Cortex of kidney (tissue), 1 donor: ENCODE measurements around the gene ESPN.
"Not testable (repeated sequence)": the region's sequence is repeated elsewhere in the genome, so short reads cannot be mapped to it uniquely, and the experiment has no call there.

Experiments used
- DNase-seq: peaks from one replicate; lab custom pipeline; 2025; lab: John Stamatoyannopoulos, UW

The ESPN gene

DNA sequence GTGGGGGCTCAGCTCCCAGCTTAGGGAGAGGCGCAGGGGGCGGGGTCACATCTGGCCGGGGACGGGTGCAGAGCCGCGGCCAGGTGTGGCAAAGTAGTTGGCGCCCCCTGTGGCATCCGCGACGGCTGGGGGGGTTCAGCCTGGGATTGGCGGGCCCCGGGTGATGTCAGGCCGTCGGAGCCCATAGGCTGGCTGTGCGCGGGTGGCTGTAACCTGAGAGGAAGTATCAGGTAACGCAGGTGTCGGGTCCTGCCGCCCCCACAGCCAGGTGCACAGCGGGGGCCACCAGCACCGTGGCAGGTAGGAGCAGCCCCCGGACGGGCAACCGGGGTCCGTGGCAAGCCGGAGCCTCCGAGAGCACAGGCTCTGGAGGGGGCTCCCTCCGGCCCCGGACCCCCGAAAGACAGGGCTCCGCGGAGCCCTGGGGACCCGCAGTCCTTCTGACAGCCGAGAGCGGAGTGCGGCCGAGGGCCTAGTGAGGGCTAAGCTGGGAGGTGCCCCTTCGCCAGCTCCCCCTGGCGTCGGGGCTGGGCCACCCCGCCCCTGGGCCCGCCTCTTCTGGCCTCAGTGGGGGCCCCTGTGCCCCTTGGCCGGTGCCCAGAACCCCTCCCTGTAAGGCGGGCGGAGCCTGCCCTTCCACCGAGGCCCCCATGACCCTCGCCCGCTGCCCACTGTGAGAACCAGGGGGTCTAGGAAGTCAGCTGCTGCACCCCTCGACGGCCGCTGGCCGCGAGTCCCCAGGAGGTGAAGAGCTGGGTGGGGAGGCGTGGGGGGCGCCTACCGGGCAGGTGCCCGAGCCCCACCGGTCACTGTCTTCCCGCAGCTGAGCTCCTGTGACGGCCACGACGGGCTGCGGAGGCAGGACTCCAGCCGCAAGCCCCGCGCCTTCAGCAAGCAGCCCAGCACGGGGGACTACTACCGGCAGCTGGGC is 23.5 kb downstream of the ESPN start:
- DNase-seq = no peak

- no peak for DNase-seq
Measured at GRCh38 chr1:6448749-6449631, 24.4 kb downstream of the ESPN start.

GRCh38 chr1:6450005-6450450 is 25.5 kb downstream of the ESPN start:
- no peak for DNase-seq

DNA sequence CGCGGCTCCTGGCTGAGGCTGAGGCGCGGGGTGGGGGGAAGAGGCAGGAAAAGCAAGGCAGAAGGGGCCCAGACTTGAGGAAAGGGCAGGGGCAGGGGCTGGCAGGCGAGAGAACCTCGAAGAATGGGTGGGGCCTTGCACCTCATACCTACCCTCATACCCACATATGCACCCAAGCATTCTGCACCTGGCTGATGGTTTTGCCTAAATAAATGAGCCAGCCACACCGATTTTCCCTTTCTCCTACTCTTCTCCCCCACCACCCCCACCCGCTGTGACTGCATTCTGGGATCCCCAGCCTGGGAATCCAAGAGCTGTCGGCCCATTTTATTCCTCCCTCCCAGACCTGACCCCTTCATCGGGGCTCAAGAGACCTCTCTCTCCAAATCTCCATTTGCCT is 25.9 kb downstream of the ESPN start:
- not testable (repeated sequence) for DNase-seq

GRCh38 chr1:6450943-6451373 is 26.4 kb downstream of the ESPN start:
- DNase-seq = no peak

DNA sequence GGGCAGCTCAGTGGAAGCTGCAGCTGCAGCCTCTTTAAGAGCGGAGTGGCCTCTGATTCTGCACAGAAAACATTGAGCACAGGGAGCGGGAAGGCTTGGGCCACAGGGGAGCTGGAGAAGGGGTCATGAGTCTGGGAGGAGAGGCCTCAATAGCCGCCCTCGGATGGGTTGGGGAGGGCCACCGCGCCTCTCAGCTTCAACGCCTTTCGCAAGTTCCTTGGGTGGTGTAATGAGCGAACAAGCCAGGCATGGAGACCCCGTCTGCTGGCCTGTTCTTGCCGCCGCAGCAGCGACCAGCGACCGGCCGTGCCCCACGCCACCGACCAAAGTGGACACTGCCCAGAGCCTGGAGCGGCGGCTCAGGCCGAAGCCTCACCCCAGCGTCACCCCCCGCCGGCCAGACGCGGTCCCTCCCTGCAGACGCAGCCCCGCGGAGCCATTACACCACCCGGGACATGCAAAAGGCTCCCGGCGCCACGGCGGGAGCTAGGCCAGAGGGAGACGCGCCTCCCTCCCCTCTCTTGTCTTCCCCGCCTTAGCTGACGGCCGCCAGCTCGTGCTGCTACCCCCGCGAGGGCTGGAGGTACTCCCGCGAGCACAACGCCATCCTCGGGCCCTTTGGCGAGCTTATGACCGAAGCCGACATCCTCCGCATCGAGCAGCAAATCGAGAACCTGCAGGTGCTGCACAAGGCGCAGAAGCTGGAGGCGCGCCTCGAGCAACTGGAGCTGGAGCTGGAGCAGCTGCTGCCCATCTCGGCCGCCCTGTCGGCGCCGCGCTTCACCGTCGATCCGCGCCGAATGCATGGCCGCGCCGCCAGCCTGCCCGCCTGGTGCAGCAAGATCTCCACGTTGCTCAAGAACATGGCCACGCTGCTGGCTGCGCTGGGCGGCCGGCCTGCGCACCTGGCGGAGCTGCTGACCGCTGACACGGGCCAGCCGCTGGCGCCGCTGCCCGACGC is 29.6 kb downstream of the ESPN start:
- DNase-seq = not testable (repeated sequence)

GRCh38 chr1:6454856-6455751 is 30.5 kb downstream of the ESPN start:
- no peak for DNase-seq

DNA sequence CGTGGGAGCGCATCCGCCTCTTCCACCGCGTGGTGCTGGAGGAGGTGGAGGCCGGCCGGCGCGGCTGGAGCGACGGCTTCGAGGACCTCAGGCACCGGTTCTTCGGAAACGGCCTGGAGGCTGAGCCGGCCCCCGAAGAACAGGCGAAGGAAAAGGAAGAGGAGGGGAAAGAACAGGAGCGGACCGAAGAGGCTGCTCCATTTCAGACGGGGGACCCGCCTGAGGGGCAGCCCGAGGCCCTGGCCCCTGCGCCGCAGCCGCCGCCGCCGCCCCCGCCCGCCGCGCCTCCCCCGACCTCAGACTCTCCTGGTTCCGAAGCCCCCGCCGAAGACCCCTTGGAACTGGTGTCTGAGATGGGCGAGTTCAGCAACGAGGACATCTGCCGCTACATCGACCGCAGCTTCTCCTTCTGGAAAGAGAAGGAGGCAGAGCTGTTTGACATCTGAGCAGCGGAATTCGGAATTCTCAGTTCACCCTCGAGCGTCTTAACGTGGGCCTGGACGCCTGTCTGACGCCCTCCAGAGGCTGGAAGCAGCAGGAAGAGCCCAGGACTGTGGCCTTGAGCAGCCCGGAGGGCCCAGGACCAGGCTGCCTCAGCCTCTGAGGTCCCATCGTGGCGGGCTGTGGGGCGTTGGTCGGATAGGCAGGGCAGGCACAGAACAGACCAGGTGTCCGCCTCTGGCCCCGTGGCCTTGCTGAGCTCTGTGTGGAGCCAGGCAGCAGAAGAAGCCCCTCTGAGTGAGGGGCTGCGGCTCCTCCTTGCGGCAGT is 31.4 kb downstream of the ESPN start:
- not testable (repeated sequence) for DNase-seq

DNA sequence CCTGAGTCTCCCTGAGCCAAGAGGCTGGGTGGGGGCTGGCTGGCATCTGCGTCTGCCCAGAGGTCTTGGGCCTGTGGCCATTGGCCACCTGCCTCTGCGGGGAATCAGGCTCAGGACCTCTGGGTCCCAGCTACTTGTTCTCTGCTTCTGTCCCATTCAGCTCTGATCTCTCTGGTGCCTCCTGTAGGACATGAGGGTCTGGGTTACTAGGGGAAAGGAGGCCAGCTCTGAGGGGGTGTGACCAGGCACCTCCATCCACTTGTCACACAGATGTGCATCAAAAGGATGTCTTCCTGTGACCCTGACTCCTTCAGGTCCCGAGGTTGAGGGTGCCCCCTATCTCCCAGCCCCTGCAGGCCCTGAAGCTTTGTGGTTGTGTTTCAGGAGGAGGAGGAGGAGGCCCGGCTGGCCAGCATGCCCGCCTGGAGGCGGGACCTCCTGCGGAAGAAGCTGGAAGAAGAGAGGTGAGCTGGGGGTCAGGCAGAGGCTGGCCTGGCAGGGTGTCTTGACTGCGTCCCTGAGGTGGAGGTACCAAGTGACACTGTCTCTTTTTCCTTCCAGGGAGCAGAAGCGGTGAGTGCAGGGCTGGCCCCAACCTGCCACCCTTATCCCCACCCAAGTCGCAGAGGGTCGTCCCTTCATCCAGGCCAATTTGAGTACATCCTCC is 32.4 kb downstream of the ESPN start:
- DNase-seq = no peak

- no peak for DNase-seq
Measured at GRCh38 chr1:6459850-6460265, 35.3 kb downstream of the ESPN start.

- DNase-seq = no peak
Measured at GRCh38 chr1:6460301-6461050, 35.9 kb downstream of the ESPN start.

- no peak for DNase-seq
Measured at GRCh38 chr1:6461051-6461530, 36.5 kb downstream of the ESPN start.

DNA sequence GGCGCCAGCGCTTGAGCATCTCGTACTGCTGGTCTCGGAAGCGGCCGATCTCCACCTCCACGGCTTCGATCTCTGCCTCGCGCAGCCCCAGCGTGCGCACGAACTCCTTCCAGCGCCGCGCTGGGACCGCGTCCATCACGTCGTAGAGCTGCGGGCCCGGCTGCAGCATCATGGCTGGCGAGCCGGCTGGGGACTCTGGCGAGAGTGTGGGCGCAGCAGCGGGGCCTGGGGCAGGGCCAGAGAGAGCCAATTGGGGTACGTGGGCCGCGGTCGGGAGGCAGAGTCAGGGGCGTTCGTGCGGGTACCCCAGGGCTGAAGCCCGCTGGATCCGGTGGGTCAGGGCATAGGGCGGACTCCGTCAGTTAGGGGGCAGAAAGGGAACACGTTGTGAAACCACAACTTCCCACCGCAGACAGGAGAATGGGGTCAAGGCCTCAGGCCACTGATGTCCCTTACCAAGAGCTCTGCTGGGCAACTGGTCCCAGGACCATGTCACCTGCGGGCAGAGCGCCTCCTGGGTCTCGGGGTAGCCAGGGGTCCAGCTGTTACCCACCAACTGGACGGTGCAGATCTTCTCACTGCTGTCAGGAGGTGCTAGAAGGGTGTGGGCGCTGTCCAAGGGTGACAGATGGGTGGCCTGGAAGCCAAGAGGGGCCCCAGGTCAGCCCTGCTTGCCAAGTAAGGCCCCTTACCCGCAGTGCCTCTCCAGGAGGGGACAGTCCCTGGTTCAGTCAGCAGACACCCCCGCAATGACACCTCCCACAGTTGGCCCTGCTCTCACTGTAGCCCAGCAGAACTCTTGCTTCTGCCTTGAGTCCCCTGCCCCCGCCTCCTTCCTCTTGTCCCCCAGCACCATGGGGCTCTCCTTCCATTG is 37.2 kb downstream of the ESPN start:
- no peak for DNase-seq

DNA sequence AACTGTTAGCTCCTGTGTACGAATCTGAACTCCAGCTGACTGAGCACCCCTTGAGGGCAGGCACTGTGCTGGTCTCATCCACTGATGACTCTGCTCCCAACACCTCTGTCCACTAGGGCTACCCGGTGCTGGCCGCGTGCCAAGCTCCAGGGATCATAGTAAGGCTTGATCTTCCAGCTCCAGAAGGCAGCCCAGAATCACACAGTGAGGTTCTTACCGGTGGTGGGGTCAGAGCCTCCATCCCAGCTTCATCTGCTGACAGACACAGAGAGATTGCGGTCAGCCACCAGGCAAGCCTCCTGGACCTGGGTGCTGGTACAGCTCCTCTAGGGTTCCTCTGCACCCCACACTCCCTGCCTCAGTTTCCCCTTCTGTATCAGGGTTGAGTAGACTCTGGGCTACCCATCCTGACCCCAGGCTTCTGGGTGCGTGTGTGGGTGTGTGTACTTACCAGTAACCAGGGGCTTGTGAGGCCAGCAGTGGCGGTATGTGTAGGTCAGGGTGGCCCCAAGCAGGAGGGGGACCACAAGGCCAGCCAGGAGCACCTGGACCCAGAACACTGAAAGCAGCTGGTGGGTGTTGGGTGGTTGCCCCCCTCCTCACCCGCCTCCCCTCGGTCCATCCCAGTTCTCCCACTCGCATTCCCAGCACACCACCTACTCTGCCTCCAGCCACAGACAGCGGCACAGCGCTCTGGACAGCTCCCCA is 38.0 kb downstream of the ESPN start:
- DNase-seq = no peak

GRCh38 chr1:6463120-6463412 is 38.5 kb downstream of the ESPN start:
- DNase-seq = no peak

DNA sequence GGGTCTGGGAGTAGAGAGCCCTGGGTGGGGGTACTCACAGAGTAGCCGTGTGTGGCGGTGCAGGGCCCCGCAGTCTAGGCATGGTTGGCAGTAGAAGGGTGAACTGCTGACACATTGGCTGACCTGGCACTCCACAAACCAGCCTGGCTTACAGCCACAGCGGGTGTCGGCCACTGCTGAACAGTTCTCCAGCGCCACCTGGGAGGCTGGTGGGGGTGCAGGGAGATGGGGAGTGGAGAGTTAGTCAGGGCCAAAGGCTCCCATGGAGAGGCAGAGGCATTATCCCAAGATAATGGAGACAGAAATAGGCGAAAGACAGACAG is 39.9 kb downstream of the ESPN start:
- no peak for DNase-seq

DNA sequence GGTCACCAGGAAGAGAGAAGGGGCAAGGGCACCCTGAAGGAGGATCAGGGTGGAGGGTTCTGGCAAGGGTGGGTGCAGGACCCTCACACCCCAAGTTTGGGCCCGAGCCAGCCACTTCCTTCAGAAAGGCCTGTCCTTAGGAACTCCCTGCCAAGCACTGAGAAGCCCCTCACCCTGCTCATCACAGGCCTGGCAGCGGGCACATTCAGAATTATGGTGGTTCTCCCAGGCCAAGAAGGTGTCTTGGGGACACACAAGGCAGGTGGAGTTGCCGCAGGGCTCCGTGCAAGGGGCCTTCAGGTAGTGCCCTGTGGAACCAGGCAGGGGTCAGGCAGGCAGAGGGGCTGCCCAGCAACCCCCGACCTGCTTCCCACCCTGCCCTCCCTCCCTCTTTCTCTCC is 40.3 kb downstream of the ESPN start:
- DNase-seq = no peak
